Activated naive CD8-positive, alpha-beta T cell treated with anti-CD3 and anti-CD28 coated beads, Interleukin-2, amount 50 U/mL, for 24 hours (primary cell): ENCODE results near the gene TUBA1A.
"Not testable (repeated sequence)": the region's sequence is repeated elsewhere in the genome, so short reads cannot be mapped to it uniquely, and the experiment has no call there.

Experiments used
- ATAC-seq: fragments of 150-1000 bp; cut with Tn5 transposase; one replicate; pipeline ENCODE4 v1.10.0; 2021
- DNase-seq: peaks from one replicate; pipeline ENCODE4 v3.0.0; 2021
- H3K27ac Mint-ChIP-seq: one replicate; pipeline ENCODE4 v1.8.0; 2021; ENCODE audit warnings: mild to moderate bottlenecking, mixed read lengths
- H3K27me3 Mint-ChIP-seq: one replicate; pipeline ENCODE4 v1.8.0; 2021; ENCODE audit warnings: mixed read lengths
- H3K36me3 Mint-ChIP-seq: one replicate; pipeline ENCODE4 v1.8.0; 2021; ENCODE audit warnings: low read depth, mixed read lengths
- H3K4me1 Mint-ChIP-seq: one replicate; pipeline ENCODE4 v1.8.0; 2021; ENCODE audit warnings: mixed read lengths
- H3K4me3 Mint-ChIP-seq: one replicate; pipeline ENCODE4 v1.8.0; 2021; ENCODE audit warnings: mild to moderate bottlenecking, moderate library complexity, mixed read lengths
- H3K9me3 Mint-ChIP-seq: one replicate; pipeline ENCODE4 v1.8.0; 2021; ENCODE audit warnings: mixed read lengths

Gene TUBA1A

DNA sequence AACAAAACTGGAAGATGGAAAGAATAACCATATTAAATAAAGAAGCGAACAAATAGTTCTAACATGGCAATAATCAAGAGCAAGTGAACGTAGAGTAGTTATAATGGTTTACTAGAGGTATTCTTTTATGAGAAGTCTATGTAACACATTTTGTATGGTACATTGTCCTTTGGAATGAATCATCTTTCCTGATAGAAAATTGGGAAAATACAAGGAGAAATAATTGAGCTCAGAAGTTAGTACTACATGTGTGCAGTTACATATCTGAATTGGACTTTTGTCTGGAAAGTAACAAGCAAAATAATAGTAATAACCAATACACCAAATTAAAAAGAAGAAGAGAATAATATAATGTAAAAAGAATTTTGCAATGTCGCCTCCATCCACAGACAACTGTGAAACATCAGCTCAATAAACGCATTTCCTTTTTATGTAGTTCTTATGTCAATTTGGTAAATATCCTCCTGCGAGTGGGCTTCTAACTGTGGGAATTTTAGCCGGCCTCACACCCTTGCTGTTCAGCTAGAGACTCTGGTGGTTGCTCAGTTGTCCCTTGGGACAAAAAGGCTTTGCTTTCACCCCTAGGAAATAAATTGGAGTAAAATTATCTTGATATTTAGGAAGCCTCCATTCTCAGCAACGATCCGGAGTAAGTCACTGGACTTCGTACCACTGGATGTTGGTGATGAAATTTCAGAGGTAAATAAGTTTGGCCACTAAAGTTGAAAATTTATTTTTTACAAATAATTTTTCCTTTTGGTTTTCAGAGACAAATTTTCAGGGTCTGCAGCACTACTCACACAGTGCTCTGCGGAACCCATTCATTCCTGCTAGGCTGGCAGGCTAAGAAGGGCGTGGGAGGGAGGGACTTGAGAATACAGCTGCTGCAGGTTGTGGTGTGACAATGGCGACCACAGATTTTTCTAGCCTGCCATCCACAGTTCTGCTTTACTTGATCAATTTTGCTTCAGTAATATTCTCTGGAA lies 1.1 kb upstream of the TUBA1A start:
- Mint-ChIP-seq H3K36me3 (peaks cover 9% of the 10 kb centered on the region), H3K4me3 (peak overlapping the region; percentile 91), H3K27ac (no peak overlapping the region), H3K9me3 (no peaks in the 10 kb centered on the region), H3K27me3 (no peaks in the 10 kb centered on the region), H3K4me1 (peaks cover 19% of the 10 kb centered on the region)
- ATAC-seq (no peak), DNase-seq (no peak)

DNA sequence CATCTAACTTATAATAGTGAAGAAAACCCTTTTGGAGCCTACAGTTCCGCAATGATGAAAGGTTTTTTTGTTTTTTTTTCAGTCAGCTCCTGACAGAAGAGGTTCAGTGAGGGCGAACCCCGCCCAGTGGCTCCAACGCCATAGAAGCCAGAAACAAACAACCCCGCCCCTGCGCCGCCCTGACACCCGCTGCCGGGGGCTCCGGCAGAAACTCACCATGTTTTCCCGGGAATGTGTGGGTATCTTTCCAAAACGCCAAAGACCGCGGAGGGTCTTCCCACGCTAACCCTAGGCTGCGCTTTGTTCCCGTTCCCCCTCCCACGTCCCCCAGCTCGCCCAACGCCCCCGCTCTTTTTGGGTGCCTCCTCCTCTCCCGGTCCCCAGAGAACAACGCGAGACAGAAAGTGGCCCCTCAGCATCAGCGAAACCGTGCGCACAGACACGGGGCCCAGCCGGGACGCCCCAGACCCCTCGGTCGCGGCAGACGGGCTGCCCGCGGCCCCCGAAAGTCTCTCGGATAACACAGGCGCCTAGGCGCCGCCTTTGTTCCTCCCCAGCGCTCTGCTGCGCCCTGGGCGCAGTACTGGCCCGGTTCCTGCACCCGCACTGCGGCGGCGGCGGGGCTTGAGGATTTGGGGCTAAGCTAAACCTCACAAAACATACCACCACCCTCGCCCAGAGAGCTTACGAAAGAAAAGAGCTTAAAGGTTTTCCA lies 522 bp downstream of the TUBA1A start:
- Mint-ChIP-seq H3K27me3 (no peaks in the 10 kb centered on the region), H3K27ac (peak overlapping the region; percentile 93), H3K36me3 (peaks cover 13% of the 10 kb centered on the region), H3K4me3 (peak overlapping the region; percentile 91), H3K4me1 (peaks cover 19% of the 10 kb centered on the region), H3K9me3 (no peaks in the 10 kb centered on the region)
- DNase-seq (peak; percentile 79), ATAC-seq (peak; percentile 55)

GRCh38 chr12:49187184-49187583 lies 1.7 kb downstream of the TUBA1A start:
- H3K27ac Mint-ChIP-seq = peak overlapping the region; percentile 93

GRCh38 chr12:49186307-49186706 lies 2.6 kb downstream of the TUBA1A start:
- not testable (repeated sequence) for DNase-seq, H3K9me3 Mint-ChIP-seq, H3K27ac Mint-ChIP-seq, H3K27me3 Mint-ChIP-seq, ATAC-seq
- Mint-ChIP-seq H3K4me3 (peak overlapping the region; percentile 11), H3K36me3 (peaks cover 13% of the 10 kb centered on the region), H3K4me1 (peaks cover 19% of the 10 kb centered on the region)

More at GRCh38 chr12:49187184-49187583, 1.7 kb downstream of the TUBA1A start:
- Mint-ChIP-seq H3K4me3 (peak overlapping the region; percentile 91), H3K9me3 (no peaks in the 10 kb centered on the region), H3K36me3 (peaks cover 13% of the 10 kb centered on the region), H3K27me3 (no peaks in the 10 kb centered on the region), H3K4me1 (peaks cover 19% of the 10 kb centered on the region)
- DNase-seq (no peak), ATAC-seq (no peak)

GRCh38 chr12:49184697-49185096 lies 4.2 kb downstream of the TUBA1A start:
- not testable (repeated sequence) for DNase-seq, H3K4me3 Mint-ChIP-seq, ATAC-seq, H3K27ac Mint-ChIP-seq, H3K27me3 Mint-ChIP-seq, H3K9me3 Mint-ChIP-seq
- Mint-ChIP-seq H3K4me1 (peaks cover 17% of the 10 kb centered on the region), H3K36me3 (peaks cover 13% of the 10 kb centered on the region)

DNA sequence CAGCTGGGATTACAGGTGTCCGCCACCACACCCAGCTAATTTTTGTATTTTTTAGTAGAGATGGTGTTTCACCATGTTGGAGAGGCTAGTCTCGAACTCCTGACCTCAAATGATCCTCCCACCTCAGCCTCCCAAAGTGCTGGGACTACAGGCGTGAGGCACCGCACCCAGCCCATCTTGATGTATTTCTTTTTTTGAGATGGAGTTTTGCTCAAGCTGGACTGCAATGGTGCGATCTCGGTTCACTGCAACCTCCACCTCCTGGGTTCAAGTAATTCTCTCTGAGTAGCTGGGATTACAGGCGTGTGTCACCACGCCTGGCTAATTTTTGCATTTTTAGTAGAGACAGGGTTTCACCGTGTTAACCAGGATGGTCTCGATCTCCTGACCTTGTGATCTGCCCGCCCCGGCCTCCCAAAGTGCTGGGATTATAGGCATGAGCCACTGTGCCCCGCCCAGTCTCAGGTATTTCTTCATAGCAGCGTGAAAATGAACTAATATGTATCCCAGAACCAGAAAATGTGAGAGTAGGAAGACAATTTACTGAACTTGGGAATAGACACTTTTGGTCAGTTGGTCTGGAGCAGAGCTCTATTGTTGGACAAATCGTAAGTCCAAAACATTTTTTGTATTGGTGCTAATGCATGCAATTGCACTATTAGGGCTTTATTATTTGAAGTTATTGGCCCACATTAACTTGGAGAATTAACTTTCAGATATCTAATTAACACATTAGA lies 5.5 kb downstream of the TUBA1A start:
- H3K36me3 Mint-ChIP-seq = peaks cover 13% of the 10 kb centered on the region
- DNase-seq, H3K4me3 Mint-ChIP-seq, H3K27me3 Mint-ChIP-seq, ATAC-seq, H3K27ac Mint-ChIP-seq, H3K9me3 Mint-ChIP-seq, H3K4me1 Mint-ChIP-seq: not testable (repeated sequence)

GRCh38 chr12:49174218-49174617 lies 14.7 kb downstream of the TUBA1A start:
- H3K27ac Mint-ChIP-seq = no peak overlapping the region
- H3K4me1 Mint-ChIP-seq = no peaks in the 10 kb centered on the region
- DNase-seq (no peak), ATAC-seq (no peak)
- H3K27me3 Mint-ChIP-seq = no peaks in the 10 kb centered on the region
- no peaks in the 10 kb centered on the region for H3K36me3 Mint-ChIP-seq
- peaks cover 4% of the 10 kb centered on the region for H3K9me3 Mint-ChIP-seq
- no peak overlapping the region for H3K4me3 Mint-ChIP-seq

DNA sequence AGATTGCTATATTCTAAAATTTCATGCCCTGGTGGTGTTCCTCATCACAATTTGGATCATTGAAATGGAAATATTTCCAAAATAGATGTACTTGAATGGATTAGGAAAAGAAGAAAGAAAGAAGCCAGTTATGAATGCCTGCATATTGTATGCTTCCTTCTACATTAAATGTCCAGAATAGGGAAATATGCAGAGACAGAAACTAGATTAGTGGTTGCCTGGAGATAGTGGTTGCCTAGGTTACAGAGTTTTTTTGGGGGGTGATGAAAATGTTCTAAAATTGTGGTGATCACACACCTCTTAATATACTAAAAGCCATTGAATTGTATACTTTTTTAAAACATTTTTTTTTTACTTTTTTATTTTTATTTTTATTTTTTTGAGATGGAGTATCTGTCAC lies 18.0 kb downstream of the TUBA1A start:
- H3K9me3 Mint-ChIP-seq = no peaks in the 10 kb centered on the region
- H3K4me1 Mint-ChIP-seq = no peaks in the 10 kb centered on the region
- no peaks in the 10 kb centered on the region for H3K36me3 Mint-ChIP-seq
- H3K27ac Mint-ChIP-seq = no peak overlapping the region
- no peaks in the 10 kb centered on the region for H3K27me3 Mint-ChIP-seq
- no peak for DNase-seq
- ATAC-seq = no peak
- no peak overlapping the region for H3K4me3 Mint-ChIP-seq

DNA sequence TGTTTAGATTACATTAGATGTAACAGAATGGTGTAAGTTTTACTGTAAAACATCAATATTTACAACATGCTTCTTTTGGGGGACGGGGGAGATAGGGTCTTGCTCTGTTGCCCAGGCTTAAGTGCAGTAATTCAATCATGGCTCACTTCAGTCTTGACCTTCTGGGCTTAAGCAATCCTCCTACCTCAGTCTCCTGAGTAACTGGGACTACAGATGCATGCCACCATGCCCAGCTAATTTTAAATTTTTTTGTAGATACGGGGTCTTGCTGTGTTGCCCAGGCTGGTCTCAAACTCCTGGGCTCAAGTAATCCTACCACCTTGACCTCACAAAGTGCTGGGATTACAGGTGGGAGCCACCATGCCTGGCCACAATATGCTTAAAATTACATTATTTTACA lies 23.8 kb downstream of the TUBA1A start:
- DNase-seq = no peak
- no peaks in the 10 kb centered on the region for H3K27me3 Mint-ChIP-seq
- no peaks in the 10 kb centered on the region for H3K9me3 Mint-ChIP-seq
- no peak for ATAC-seq
- peaks cover 2% of the 10 kb centered on the region for H3K4me1 Mint-ChIP-seq
- no peak overlapping the region for H3K27ac Mint-ChIP-seq
- H3K4me3 Mint-ChIP-seq = no peak overlapping the region
- H3K36me3 Mint-ChIP-seq = no peaks in the 10 kb centered on the region

DNA sequence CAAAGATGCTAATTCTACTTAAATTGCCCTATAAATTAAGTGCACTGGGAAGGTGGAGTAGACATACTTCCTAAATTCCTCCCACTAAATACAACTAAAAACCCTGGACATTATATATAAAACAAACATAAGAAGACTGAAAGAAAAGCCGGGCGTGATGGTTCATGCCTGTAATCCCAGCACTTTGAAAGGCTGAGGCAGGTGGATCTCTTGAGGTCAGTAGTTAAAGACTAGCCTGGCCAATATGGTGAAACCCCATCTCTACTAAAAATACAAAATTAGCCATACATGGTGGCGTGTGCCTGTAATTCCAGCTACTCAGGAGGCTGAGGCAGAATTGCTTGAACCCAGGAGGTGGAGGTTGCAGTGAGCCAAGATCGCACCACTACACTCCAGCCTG lies 27.0 kb downstream of the TUBA1A start:
- not testable (repeated sequence) for H3K36me3 Mint-ChIP-seq, H3K4me1 Mint-ChIP-seq, H3K27ac Mint-ChIP-seq, ATAC-seq, H3K9me3 Mint-ChIP-seq, H3K4me3 Mint-ChIP-seq, H3K27me3 Mint-ChIP-seq, DNase-seq

DNA sequence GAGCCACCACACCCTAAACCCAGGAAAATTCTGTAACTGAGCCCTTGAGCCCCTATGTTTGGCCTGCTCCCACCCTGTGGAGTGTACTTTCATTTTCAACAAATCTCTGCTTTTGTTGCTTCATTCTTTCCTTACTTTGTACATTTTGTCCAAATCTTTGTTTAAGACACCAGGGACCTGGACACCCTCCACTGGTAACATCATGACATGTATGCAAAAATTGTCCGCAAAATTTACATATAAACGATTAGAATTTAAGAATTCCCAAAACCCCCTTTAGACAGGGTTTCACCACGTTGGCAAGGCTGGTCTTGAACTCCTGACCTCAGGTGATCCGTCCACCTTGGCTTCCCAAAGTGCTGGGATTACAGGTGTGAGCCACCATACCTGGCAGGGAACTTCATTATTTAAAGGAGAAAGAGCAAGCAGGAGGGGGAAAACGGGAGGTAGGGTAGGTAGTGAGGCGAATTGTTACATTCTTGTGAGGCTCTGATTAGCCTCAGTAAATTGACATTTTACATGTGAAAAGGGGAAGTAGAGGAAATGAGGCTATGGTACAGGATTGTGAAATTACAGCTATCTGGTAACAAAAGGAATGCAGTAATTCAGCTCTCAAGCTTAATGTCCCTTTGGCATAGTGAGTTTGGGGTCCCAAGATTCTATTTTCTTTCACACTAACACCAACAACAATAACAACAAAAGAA lies 27.6 kb downstream of the TUBA1A start:
- Mint-ChIP-seq H3K9me3 (no peaks in the 10 kb centered on the region), H3K27me3 (no peaks in the 10 kb centered on the region), H3K4me3 (no peak overlapping the region), H3K36me3 (no peaks in the 10 kb centered on the region), H3K4me1 (peaks cover 2% of the 10 kb centered on the region), H3K27ac (no peak overlapping the region)
- ATAC-seq (no peak), DNase-seq (no peak)

GRCh38 chr12:49160399-49160798 lies 28.5 kb downstream of the TUBA1A start:
- Mint-ChIP-seq H3K27me3 (no peaks in the 10 kb centered on the region), H3K4me1 (peaks cover 2% of the 10 kb centered on the region), H3K27ac (no peak overlapping the region), H3K36me3 (no peaks in the 10 kb centered on the region), H3K9me3 (no peaks in the 10 kb centered on the region), H3K4me3 (no peak overlapping the region)
- ATAC-seq = no peak
- no peak for DNase-seq

- no peak overlapping the region for H3K4me3 Mint-ChIP-seq
- no peaks in the 10 kb centered on the region for H3K9me3 Mint-ChIP-seq
- DNase-seq = no peak
- no peak for ATAC-seq
- H3K27ac Mint-ChIP-seq = no peak overlapping the region
- H3K36me3 Mint-ChIP-seq = no peaks in the 10 kb centered on the region
- no peaks in the 10 kb centered on the region for H3K4me1 Mint-ChIP-seq
- H3K27me3 Mint-ChIP-seq = no peaks in the 10 kb centered on the region
Observed at GRCh38 chr12:49154221-49154620, 34.7 kb downstream of the TUBA1A start.

- no peaks in the 10 kb centered on the region for H3K4me1 Mint-ChIP-seq
Observed at GRCh38 chr12:49147384-49147783, 41.5 kb downstream of the TUBA1A start.

More at GRCh38 chr12:49147384-49147783, 41.5 kb downstream of the TUBA1A start:
- Mint-ChIP-seq H3K27me3 (no peaks in the 10 kb centered on the region), H3K36me3 (no peaks in the 10 kb centered on the region), H3K9me3 (no peaks in the 10 kb centered on the region), H3K27ac (no peak overlapping the region), H3K4me3 (no peak overlapping the region)
- ATAC-seq = no peak
- DNase-seq = no peak
